Eye (tissue), 1 donor: Measurements from ENCODE around the gene PAX4.
"Not testable (repeated sequence)": the region's sequence is repeated elsewhere in the genome, so short reads cannot be mapped to it uniquely, and the experiment has no call there.

Source experiments
- DNase-seq: peaks from one replicate; pipeline ENCODE4 v3.0.0-alpha.2; 2015

Gene PAX4

DNA sequence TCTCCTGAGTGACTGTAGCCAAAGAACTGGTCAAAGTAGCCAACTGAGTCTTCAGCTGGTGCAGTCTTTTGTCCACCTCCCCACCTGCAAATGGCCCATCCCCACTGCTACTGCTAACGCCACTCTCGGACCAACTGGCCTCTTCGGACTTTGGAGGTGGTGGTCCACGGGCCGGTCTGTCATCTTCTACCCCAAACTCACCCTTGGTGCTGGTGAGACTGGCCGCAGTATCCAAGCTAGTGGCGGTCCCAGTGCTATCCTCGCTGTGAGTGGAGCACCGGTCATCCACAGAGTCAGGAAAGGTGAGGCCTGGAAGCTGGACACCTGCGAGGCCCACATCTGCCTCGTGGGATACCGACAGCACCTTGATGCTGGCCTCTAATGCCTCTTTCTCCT lies 33.3 kb downstream of the PAX4 start:
- no peak for DNase-seq

DNA sequence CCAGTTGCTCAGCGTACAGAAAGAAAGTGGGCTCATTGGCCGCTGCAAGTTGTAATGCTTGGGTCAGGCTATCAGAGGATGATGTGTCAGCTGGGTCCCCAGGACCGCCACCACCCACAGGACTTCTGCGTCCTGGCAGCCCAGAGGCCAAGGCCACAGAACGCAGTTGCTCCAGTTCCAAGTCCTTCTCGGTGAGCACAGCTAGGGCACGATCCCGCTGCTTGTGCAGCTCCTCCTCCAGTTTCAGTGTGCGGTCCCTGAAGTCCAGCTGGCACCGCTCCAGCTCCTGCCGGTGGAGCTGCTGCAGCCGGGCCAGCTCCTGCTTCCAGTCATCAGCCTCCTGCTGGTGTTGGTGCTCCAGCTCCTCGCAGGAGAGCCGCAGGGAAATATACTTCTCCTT lies 35.6 kb downstream of the PAX4 start:
- DNase-seq: no peak

DNA sequence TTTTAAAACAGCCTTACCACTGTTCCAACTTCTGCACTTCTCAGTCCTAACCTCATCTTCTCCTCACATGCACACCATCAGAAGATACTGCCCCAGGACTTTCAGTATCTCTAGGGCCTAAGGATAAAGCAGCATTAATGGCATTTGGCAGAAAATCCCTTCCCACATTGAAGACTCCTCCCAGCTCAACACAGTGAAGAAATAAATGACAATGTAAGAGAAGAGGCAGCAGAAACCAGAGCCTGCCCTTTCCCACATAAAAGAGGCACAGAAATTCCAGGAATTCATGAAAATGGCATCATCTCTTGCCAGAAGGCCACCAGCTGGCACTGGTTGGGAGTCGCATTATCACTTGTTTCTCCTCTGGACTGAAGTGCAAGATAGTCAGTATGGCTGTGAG lies 36.2 kb downstream of the PAX4 start:
- no peak for DNase-seq

DNA sequence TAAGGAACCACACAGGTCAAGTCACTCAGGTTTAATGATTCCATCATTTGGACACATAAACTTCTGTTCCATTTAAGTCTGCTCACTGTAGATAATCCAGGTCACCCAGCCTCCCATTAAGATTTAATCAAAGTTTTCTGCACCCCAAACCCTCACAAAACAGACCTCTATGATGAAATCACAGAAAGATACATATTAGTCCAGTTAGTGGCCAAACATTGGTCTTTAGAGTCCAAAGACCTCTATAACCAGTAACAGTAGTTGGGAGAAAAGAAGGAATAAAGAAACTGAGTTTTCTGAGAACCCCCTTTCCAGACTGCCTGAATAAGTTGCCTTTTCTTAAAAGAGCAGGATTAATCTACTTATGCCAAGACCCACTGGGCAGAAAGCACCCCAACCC lies 37.3 kb downstream of the PAX4 start:
- no peak for DNase-seq

DNA sequence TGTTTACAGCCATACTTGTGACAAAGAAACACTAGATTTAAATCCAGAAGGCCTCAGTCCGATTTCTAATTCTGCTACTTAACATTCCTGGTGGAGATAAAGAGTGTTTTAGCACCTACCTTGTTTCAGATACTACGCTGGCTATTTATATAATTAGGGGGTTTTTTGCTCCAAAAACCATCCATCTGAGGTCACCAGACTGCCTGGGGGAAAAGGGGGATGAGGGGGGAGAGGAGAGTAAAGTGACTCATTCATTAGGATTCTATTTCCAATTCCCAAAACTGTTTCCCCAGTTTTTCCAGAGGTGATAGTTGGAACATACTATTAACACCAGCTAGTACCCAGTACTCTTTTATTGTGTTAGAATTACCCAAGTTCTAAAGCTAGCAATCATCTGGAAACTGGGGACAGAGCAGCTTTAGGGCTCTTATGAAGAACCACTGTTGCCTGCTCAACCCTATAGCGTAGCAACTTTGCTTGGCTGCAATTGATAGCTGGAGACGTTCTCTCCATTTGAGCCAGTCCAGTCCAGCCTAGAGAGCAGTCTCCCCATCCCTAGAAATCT lies 39.1 kb downstream of the PAX4 start:
- no peak for DNase-seq

DNA sequence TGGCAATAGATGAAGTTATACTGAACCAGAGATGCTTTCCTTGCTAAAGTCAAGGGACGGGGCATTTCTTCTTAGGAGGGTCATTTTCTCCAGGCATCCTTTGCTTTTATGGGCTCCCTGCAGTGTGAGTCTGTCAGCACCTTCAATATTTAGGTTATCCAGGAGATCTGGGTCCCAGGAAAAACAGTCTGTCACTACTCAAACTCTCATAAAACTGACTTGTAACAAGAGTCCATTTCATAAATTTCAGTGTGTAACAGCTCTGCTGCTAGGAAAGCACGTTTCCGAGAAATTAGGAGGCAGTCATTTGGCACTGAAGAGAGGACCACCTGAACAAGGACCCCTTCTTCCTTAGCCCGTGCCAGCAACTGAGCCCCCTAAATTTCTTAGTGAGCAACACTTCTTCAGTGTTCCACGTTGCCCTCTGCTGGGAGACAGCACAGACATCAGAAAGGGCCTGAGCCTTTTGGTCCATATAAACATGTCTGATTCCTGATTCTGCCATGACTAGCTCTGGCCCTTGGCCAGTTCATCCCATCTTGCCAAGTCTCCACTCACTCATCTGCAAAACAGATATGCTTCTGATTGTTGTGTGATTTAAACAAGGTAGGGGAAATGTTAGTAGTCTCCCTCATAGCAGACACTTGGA lies 39.8 kb downstream of the PAX4 start:
- no peak for DNase-seq

DNA sequence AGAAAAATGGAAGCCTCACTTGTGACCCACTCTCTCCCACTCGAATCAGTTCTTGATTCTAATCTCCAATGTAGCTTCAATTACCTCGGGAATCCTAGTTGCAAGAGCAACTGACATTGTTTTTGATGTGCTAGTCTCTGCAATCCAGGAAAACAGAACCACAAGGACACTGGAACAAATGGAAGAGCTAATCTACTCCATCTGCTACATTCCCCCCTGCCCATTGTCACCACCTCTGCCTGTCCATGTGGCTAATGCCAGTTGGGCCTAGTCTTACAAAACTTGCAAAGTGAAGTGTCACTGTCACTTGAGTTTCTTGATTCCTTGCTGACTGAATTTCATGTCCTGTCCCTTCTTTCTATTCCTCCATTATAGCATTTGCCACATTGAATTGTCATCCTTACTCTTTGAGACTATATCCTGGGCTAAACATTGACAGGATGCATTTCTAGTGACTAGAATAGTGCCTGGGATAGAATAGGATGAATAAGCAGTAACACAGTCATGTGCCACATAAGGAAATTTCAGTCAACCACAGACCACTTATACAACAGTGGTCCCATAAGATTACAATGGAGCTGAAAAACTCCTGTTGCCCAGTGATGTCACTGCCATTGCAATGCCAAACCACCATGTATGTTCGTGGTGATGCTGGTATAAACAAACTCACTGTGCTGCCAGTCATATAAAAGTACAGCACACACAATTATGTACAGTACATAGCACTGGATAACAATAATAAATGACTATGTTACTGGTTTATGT lies 46.0 kb downstream of the PAX4 start:
- no peak for DNase-seq

DNA sequence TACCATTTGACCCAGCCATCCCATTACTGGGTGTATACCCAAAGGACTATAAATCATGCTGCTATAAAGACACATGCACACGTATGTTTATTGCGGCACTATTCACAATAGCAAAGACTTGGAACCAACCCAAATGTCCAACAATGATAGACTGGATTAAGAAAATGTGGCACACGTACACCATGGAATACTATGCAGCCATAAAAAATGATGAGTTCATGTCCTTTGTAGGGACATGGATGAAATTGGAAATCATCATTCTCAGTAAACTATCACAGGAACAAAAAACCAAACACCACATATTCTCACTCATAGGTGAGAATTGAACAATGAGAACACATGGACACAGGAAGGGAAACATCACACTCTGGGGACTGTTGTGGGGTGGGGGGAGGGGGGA lies 49.9 kb downstream of the PAX4 start:
- DNase-seq: not testable (repeated sequence)

DNA sequence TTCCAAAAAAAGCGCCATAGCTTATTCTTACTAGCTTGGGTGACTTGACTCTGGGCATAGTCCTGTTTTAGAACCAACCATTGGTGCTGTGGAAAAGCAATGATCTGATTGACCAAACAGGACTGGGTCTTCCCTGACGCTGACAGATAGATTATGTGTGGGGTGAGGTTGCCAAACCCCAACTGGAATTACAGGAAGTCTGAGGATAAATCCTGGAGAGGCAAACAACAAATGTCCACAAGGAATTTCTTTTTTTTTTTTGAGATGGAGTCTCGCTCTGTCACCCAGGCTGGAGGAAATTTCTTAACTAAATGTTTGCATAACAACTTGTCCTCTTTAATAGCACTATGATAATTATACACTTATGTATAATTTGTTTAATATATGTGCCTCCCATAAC lies 51.7 kb downstream of the PAX4 start:
- DNase-seq: no peak
